GM12878 (cell line): ENCODE data around the gene YDJC. TPM values are rescaled to one million over a fixed set of nuclear protein-coding genes. Genes with fewer than 3 reads are reported as not detected.

Experiments used
- ATAC-seq: fragments of 200-7000 bp; cut with Tn5 transposase; 3 replicates; pipeline ENCODE4 v1.9.1; 2020; ENCODE audit warnings: mild to moderate bottlenecking, moderate library complexity
- BruUV-seq: library from RNA; stranded (reverse); fragments of 400-500 nt; replicated peaks from 2 replicates; lab custom pipeline; 2021; lab: Mats Ljungman, UMichigan
- CTCF ChIA-PET: fragments of 300-600 bp; sonication (Branson Sonifier 250); formaldehyde crosslinking; extraction: SDS; loops from one replicate; lab custom pipeline; 2021; ENCODE audit warnings: inconsistent platforms; lab: Yijun Ruan, JAX
- POLR2A ChIA-PET: fragments of 350-600 bp; formaldehyde crosslinking; extraction: SDS; loops from one replicate; lab custom pipeline; 2021; ENCODE audit warnings: inconsistent platforms; lab: Charles Lee
- RAD21 ChIA-PET: fragments of 300-600 bp; sonication (Branson Sonifier 250); formaldehyde crosslinking; loops from one replicate; lab custom pipeline; 2023; ENCODE audit warnings: antibody characterized with exemption; ENCODE audit not compliant: unreplicated experiment; lab: Charles Lee
- SMC1A ChIA-PET: fragments of 300-600 bp; sonication (Branson Sonifier 250); formaldehyde crosslinking; loops from one replicate; lab custom pipeline; 2023; ENCODE audit not compliant: unreplicated experiment, uncharacterized antibody; lab: Charles Lee
- DNase-seq: peaks from one replicate; pipeline ENCODE4 v3.0.0-alpha.2; 2011; ENCODE audit warnings: low read depth, low spot score
- FAIRE-seq: peaks from 3 replicates; lab custom pipeline; 2011; peaks lifted over from hg19 to GRCh38; lab: Jason Lieb, UNC
- H2AFZ ChIP-seq: 2 replicates; pipeline ENCODE4 v1.6.0; 2011; ENCODE audit warnings: low read depth, low read length, control low read depth; ENCODE audit not compliant: control insufficient read depth
- H3K27ac ChIP-seq: 2 replicates; pipeline ENCODE4 v1.5.1; 2011; ENCODE audit warnings: control low read depth; ENCODE audit not compliant: control insufficient read depth, insufficient read depth
- H3K27me3 ChIP-seq, 2 experiments: replicated peaks in 1 of 2; 2 replicates each; pipeline versions ENCODE4 v1.6.0 to v1.6.1; 2011; ENCODE audit warnings: low read length in 1 of 2; ENCODE audit not compliant: control insufficient read depth in 2 of 2, insufficient read depth in 2 of 2
- H3K36me3 ChIP-seq, 2 experiments: 2 replicates each; pipeline ENCODE4 v1.5.1; 2011; ENCODE audit warnings: low read length in 1 of 2; ENCODE audit not compliant: control insufficient read depth in 2 of 2, insufficient read depth in 2 of 2
- H3K4me1 ChIP-seq: 2 replicates; pipeline ENCODE4 v1.6.1; 2011; ENCODE audit warnings: mild to moderate bottlenecking, low read length, moderate library complexity, mixed read lengths; ENCODE audit not compliant: control insufficient read depth, insufficient read depth
- H3K4me2 ChIP-seq: 2 replicates; pipeline ENCODE4 v1.6.0; 2011; ENCODE audit warnings: control low read depth; ENCODE audit not compliant: control insufficient read depth, insufficient read depth
- H3K4me3 ChIP-seq: fragments of 200-600 bp; sonication (generic); 2 replicates; pipeline ENCODE4 v1.5.1; 2016
- H3K79me2 ChIP-seq: 2 replicates; pipeline ENCODE4 v1.6.0; 2011; ENCODE audit warnings: low read length; ENCODE audit not compliant: control insufficient read depth, insufficient read depth
- H3K9ac ChIP-seq: 2 replicates; pipeline ENCODE4 v1.8.0; 2011; ENCODE audit warnings: low read length, control low read depth, mixed read lengths; ENCODE audit not compliant: control insufficient read depth, insufficient read depth
- H3K9me3 ChIP-seq: replicated peaks from 3 replicates; pipeline ENCODE4 v1.5.1; 2011; ENCODE audit warnings: mild to moderate bottlenecking, low read length; ENCODE audit not compliant: control insufficient read depth, insufficient read depth
- H4K20me1 ChIP-seq: 2 replicates; pipeline ENCODE4 v1.6.0; 2011; ENCODE audit not compliant: control insufficient read depth, insufficient read depth
- POLR2AphosphoS5 ChIP-seq: IDR thresholded peaks from 2 replicates; pipeline ENCODE4 v1.6.1; 2011; ENCODE audit warnings: mild to moderate bottlenecking, low read length, inconsistent platforms
- WGBS: methylation state at CpG from one replicate; pipeline ENCODE4 v1.1.6; 2016; ENCODE audit warnings: low lambda C conversion rate; ENCODE audit not compliant: insufficient replicate concordance, insufficient coverage; ENCODE audit errors: missing lambda C conversion rate; 5-methylcytosine and 5-hydroxymethylcytosine counted together
- in situ Hi-C: fragments of 300-500 bp; cut with MboI; formaldehyde crosslinking; loops from 9 replicates; pipeline ENCODE4 v1.14.3; 2018; ENCODE audit warnings: mixed read lengths
- intact Hi-C: fragments of 100-400 bp; cut with micrococcal nuclease; formaldehyde crosslinking; loops from one replicate; pipeline ENCODE4 v1.14.2; 2022; ENCODE audit not compliant: unreplicated experiment
- polyA plus RNA-seq, 11 experiments: library from polyadenylated mRNA; depleted of rRNA in 4 of 11; unstranded in 6 of 11; stranded (reverse) in 5 of 11; fragments of >200 nt; fragmentation: Nextera tagmentation in 4 of 11; fragmentation: Illumina TruSeq in 1 of 11; extraction: Ambion mirVana in 4 of 11; extraction: Trizol in 1 of 11; gene quantifications; 1 replicate in 1 of 11; 2 replicates in 10 of 11; pipeline versions ENCODE4 v1.2.1 to v1.2.3, GENCODE V29; 2011 to 2016; ENCODE audit warnings: inconsistent platforms in 2 of 11, missing spikeins in 2 of 11, low read depth in 1 of 11
- total RNA-seq, 4 experiments: library from RNA; depleted of rRNA in 3 of 4; stranded (reverse); fragments of >200 nt in 3 of 4; fragmentation: Illumina TruSeq in 1 of 4; extraction: Trizol in 1 of 4; gene quantifications; 2 replicates each; pipeline versions ENCODE4 v1.2.1 to v1.2.3, GENCODE V29; 2013 to 2021
- TF ChIP-seq, protein P1 (sequence below): fragments of 450-650 bp; IDR thresholded peaks from 2 replicates; pipeline ENCODE4 v1.6.1; 2017; ENCODE audit warnings: mild to moderate bottlenecking

Gene YDJC
- total and polyA plus RNA-seq, 10 of the 15 experiments (the other 5 are each of a cell fraction or from before 2014, with no cell fraction given): 1.00 to 77.6 (median 38.4) TPM

DNA sequence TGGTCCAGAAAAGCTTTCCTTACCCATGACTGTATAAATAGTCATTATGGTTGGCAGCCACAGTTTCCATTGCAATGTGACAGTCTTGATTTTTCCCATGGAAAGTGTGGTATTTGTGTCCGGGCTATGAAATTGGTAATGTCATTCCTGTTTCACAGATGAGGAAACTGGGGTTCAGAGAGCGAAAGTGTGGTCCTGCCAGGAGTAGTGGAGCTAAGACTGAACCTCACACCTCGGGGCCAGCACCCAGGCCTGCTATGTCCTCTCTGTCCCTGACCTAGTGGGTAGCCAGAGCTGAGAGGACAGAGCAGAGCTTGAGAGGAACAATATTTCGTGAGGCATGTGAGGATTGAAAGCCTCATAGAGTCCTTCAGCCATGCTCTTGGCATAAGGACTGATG is 1.2 kb upstream of the YDJC start:
- TF ChIP-seq POLR2AphosphoS5: no peak
- TF ChIP-seq, protein P1, sequence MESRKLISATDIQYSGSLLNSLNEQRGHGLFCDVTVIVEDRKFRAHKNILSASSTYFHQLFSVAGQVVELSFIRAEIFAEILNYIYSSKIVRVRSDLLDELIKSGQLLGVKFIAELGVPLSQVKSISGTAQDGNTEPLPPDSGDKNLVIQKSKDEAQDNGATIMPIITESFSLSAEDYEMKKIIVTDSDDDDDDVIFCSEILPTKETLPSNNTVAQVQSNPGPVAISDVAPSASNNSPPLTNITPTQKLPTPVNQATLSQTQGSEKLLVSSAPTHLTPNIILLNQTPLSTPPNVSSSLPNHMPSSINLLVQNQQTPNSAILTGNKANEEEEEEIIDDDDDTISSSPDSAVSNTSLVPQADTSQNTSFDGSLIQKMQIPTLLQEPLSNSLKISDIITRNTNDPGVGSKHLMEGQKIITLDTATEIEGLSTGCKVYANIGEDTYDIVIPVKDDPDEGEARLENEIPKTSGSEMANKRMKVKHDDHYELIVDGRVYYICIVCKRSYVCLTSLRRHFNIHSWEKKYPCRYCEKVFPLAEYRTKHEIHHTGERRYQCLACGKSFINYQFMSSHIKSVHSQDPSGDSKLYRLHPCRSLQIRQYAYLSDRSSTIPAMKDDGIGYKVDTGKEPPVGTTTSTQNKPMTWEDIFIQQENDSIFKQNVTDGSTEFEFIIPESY: no peak
- Histone ChIP-seq H3K9ac (no peak overlapping the region), H4K20me1 (no peaks in the 10 kb centered on the region), H3K4me3 (no peak overlapping the region), H3K79me2 (peaks cover 27% of the 10 kb centered on the region), H3K36me3 (peaks cover 3 to 5% of the 10 kb centered on the region in 2 experiments; a peak in 3 of 4 replicates), H3K27ac (no peak overlapping the region), H3K4me2 (no peak overlapping the region), H3K27me3 (no peaks in the 10 kb centered on the region), H3K4me1 (peaks cover 10% of the 10 kb centered on the region; the same call in 1 of the 2 replicates), H2AFZ (no peak overlapping the region), H3K9me3 (no peaks in the 10 kb centered on the region)
- ChIA-PET CTCF (interaction anchor here (0.8 to 5.9 kb wide), 6 partner anchors 9 to 531 kb away, joined by 3 to 106 read pairs (median 4); partner anchors contain the start of gene SDF2L1), RAD21 (interaction anchor here (0.6 to 3.8 kb wide), 6 partner anchors 11 to 542 kb away, joined by 3 to 50 read pairs (median 4); partner anchors contain the start of gene SDF2L1), POLR2A (interaction anchor here (0.6 to 3.9 kb wide), 4 partner anchors 11 to 64 kb away, joined by 3 to 42 read pairs (median 6); partner anchors contain the start of gene SDF2L1), SMC1A (interaction anchor here (0.8 to 3.1 kb wide), 4 partner anchors 11 to 62 kb away, joined by 4 to 39 read pairs (median 18); partner anchors contain the start of gene SDF2L1)
- no TSS peak for BruUV-seq
- WGBS: 69% methylated on average over 4 of the region's 4 CpGs
- in situ Hi-C loops (no loop called here), intact Hi-C loops (no loop called here)
- DNase-seq (no peak), FAIRE-seq (no peak), ATAC-seq (no peak)
